Breast epithelium (tissue), 3 donors: ENCODE measurements around the gene LIPE.

ENCODE experiments used
- POLR2A ChIP-seq: fragments of 450-650 bp; IDR thresholded peaks from one replicate; pipeline ENCODE4 v1.6.1; 2016; ENCODE audit warnings: antibody characterized with exemption, mild to moderate bottlenecking, moderate library complexity
- POLR2AphosphoS5 ChIP-seq, 3 donors: sonication (generic); formaldehyde crosslinking; IDR thresholded peaks; one replicate each; pipeline ENCODE4 v1.6.1; 2017; ENCODE audit warnings: antibody characterized with exemption in 3 of 3
- TF ChIP-seq, protein P1 (sequence below), 3 donors: fragments of 450-650 bp; IDR thresholded peaks; one replicate each; pipeline ENCODE4 v1.5.1; 2016 to 2017; ENCODE audit warnings: antibody characterized with exemption in 3 of 3, mild to moderate bottlenecking in 3 of 3, moderate library complexity in 3 of 3

DNA sequence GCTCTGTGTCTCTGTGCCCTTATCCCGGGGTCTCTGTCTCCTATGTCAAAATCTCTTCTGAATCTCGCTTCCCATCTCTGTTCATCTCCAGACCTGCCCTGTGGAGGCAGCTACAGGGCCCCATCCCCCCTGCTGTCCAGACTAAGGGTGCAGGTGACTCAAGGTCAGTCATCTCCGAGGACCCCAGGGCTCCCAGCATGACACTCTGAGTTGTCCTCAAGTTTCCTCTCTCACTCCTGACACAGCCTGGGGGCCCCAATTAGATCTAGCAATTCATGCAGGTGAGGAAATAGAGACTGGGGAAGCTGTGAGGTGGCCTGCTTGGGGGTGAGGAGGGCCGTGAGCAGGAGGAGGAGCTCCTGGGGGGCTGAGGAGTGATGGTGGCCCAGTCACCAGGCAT is 35.0 kb downstream of the LIPE start:
- TF ChIP-seq, protein P1, sequence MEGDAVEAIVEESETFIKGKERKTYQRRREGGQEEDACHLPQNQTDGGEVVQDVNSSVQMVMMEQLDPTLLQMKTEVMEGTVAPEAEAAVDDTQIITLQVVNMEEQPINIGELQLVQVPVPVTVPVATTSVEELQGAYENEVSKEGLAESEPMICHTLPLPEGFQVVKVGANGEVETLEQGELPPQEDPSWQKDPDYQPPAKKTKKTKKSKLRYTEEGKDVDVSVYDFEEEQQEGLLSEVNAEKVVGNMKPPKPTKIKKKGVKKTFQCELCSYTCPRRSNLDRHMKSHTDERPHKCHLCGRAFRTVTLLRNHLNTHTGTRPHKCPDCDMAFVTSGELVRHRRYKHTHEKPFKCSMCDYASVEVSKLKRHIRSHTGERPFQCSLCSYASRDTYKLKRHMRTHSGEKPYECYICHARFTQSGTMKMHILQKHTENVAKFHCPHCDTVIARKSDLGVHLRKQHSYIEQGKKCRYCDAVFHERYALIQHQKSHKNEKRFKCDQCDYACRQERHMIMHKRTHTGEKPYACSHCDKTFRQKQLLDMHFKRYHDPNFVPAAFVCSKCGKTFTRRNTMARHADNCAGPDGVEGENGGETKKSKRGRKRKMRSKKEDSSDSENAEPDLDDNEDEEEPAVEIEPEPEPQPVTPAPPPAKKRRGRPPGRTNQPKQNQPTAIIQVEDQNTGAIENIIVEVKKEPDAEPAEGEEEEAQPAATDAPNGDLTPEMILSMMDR (IDR thresholded peaks at IDR 0.05), result no peak
- no peak for TF ChIP-seq POLR2A
- no peak for TF ChIP-seq POLR2AphosphoS5 (IDR thresholded peaks at IDR 0.05)
